HepG2 (cell line): ENCODE measurements around the gene UFSP2. TPM values are rescaled to one million over a fixed set of nuclear protein-coding genes. Genes with fewer than 3 reads are reported as not detected.

Experiments used
- ATAC-seq: fragments of 200-7000 bp; cut with Tn5 transposase; 3 replicates; pipeline ENCODE4 v1.9.1; 2020; ENCODE audit warnings: mild to moderate bottlenecking, moderate library complexity
- BruUV-seq: library from RNA; stranded (reverse); fragments of 400-500 nt; replicated peaks from 2 replicates; lab custom pipeline; 2021; lab: Mats Ljungman, UMichigan
- CTCF ChIA-PET: fragments of 300-600 bp; formaldehyde crosslinking; extraction: SDS; loops from one replicate; lab custom pipeline; 2021; ENCODE audit warnings: low total read pairs, inconsistent platforms, low intra/inter-chr PET ratio; lab: Yijun Ruan, JAX
- POLR2A ChIA-PET: fragments of 350-600 bp; sonication (Branson Sonifier 250); formaldehyde crosslinking; loops from one replicate; lab custom pipeline; 2020; ENCODE audit warnings: antibody characterized with exemption, inconsistent platforms; lab: Yijun Ruan, JAX
- DNase-seq: peaks from one replicate; pipeline ENCODE4 v3.0.0-alpha.2; 2015; ENCODE audit warnings: low spot score
- FAIRE-seq: peaks from 3 replicates; lab custom pipeline; 2011; peaks lifted over from hg19 to GRCh38; lab: Jason Lieb, UNC
- H2AFZ ChIP-seq: one replicate; pipeline ENCODE4 v1.6.1; 2011; ENCODE audit warnings: low read length, inconsistent platforms
- H3K27ac ChIP-seq: fragments of 300-600 bp; 3 replicates; pipeline ENCODE4 v1.8.0; 2011; ENCODE audit warnings: mixed run types, mild to moderate bottlenecking, mixed read lengths, low read length, inconsistent platforms; ENCODE audit not compliant: insufficient read depth; ENCODE audit errors: extremely low read length
- H3K27me3 ChIP-seq, 2 experiments: fragments of 200-600 bp in 1 of 2; 2 replicates in 1 of 2; 3 replicates in 1 of 2; pipeline versions ENCODE4 v1.6.0 to v1.8.0; 2011; ENCODE audit warnings: low read length in 2 of 2, mild to moderate bottlenecking in 2 of 2, moderate library complexity in 2 of 2, inconsistent platforms in 1 of 2; ENCODE audit not compliant: insufficient read depth in 2 of 2, control insufficient read depth in 1 of 2
- H3K36me3 ChIP-seq, 2 experiments: fragments of 200-600 bp in 1 of 2; replicated peaks in 1 of 2; 2 replicates in 1 of 2; 3 replicates in 1 of 2; pipeline versions ENCODE4 v1.5.1 to v1.8.0; 2011; ENCODE audit warnings: low read length in 2 of 2, inconsistent platforms in 1 of 2; ENCODE audit not compliant: insufficient read depth in 2 of 2, control insufficient read depth in 1 of 2
- H3K4me1 ChIP-seq: 2 replicates; pipeline ENCODE4 v1.5.1; 2012; ENCODE audit warnings: low read length, inconsistent platforms; ENCODE audit not compliant: insufficient read depth
- H3K4me2 ChIP-seq: 2 replicates; pipeline ENCODE4 v1.6.0; 2011; ENCODE audit warnings: low read depth, low read length, inconsistent platforms
- H3K4me3 ChIP-seq, 3 experiments: fragments of 200-600 bp in 1 of 3; sonication (generic), shearing (Covaris generic) in 1 of 3; replicated peaks in 1 of 3; 2 replicates each; pipeline ENCODE4 v1.5.1; 2011 to 2016; ENCODE audit warnings: low read length in 3 of 3, inconsistent platforms in 2 of 3, low read depth in 2 of 3, mild to moderate bottlenecking in 2 of 3, control low read depth in 1 of 3, mixed read lengths in 1 of 3; ENCODE audit not compliant: insufficient read depth in 1 of 3
- H3K79me2 ChIP-seq: one replicate; pipeline ENCODE4 v1.6.1; 2011; ENCODE audit warnings: low read length, inconsistent platforms; ENCODE audit not compliant: insufficient read depth
- H3K9ac ChIP-seq: 2 replicates; pipeline ENCODE4 v1.6.0; 2011; ENCODE audit warnings: mild to moderate bottlenecking, low read depth, low read length, inconsistent platforms; ENCODE audit not compliant: insufficient read depth
- H3K9me3 ChIP-seq: 2 replicates; pipeline ENCODE4 v1.5.1; 2012; ENCODE audit warnings: mild to moderate bottlenecking, low read length
- H4K20me1 ChIP-seq: 2 replicates; pipeline ENCODE4 v1.6.0; 2011; ENCODE audit warnings: inconsistent platforms, mild to moderate bottlenecking, low read length, moderate library complexity; ENCODE audit not compliant: insufficient read depth
- ARNT2 ChIP-seq: sonication (generic); formaldehyde crosslinking; IDR thresholded peaks from 2 replicates; pipeline ENCODE4 v1.8.0; 2022; ENCODE audit warnings: mild to moderate bottlenecking, low read depth, missing genetic modification reagents, moderate library complexity
- NFAT5 ChIP-seq: sonication (generic); formaldehyde crosslinking; IDR thresholded peaks from 2 replicates; pipeline ENCODE4 v1.4.0; 2020; ENCODE audit warnings: missing genetic modification reagents
- POGZ ChIP-seq: sonication (generic); formaldehyde crosslinking; IDR thresholded peaks from 2 replicates; pipeline ENCODE4 v1.4.0; 2020; ENCODE audit warnings: mild to moderate bottlenecking, missing genetic modification reagents
- POLR2G ChIP-seq: fragments of 200-400 bp; formaldehyde crosslinking; IDR thresholded peaks from 2 replicates; pipeline ENCODE4 v1.6.1; 2018; ENCODE audit warnings: mild to moderate bottlenecking, low read depth, low read length, moderate library complexity
- RAD21 ChIP-seq: fragments of 450-650 bp; formaldehyde crosslinking; IDR thresholded peaks from 2 replicates; pipeline ENCODE4 v1.5.0; 2020; ENCODE audit warnings: mild to moderate bottlenecking
- SALL2 ChIP-seq: sonication (generic); formaldehyde crosslinking; IDR thresholded peaks from 2 replicates; pipeline ENCODE4 v1.8.1; 2023; ENCODE audit warnings: mild to moderate bottlenecking, missing genetic modification reagents, inconsistent platforms
- SCMH1 ChIP-seq: sonication (generic); formaldehyde crosslinking; IDR thresholded peaks from 2 replicates; pipeline ENCODE4 v1.9.0; 2021; ENCODE audit warnings: missing genetic modification reagents, mild to moderate bottlenecking, borderline replicate concordance
- YY1 ChIP-seq: IDR thresholded peaks from 2 replicates; pipeline ENCODE4 v1.6.1; 2011; ENCODE audit warnings: low read length, low read depth, moderate library complexity, mild to moderate bottlenecking; ENCODE audit not compliant: insufficient read depth, insufficient replicate concordance
- ZBTB7B ChIP-seq: sonication (generic); formaldehyde crosslinking; IDR thresholded peaks from 2 replicates; pipeline ENCODE4 v1.4.0; 2020; ENCODE audit warnings: missing genetic modification reagents
- ZNF207 ChIP-seq: fragments of 450-650 bp; IDR thresholded peaks from 2 replicates; pipeline ENCODE4 v1.6.1; 2016; ENCODE audit warnings: antibody characterized with exemption, borderline replicate concordance
- ZNF3 ChIP-seq: IDR thresholded peaks from 2 replicates; pipeline ENCODE4 v1.7.0; 2017; ENCODE audit warnings: inconsistent platforms
- ZNF333 ChIP-seq: sonication (generic); formaldehyde crosslinking; IDR thresholded peaks from 2 replicates; pipeline ENCODE4 v1.4.0; 2020; ENCODE audit warnings: mild to moderate bottlenecking, missing genetic modification reagents, borderline replicate concordance
- ZNF335 ChIP-seq: sonication (generic); formaldehyde crosslinking; IDR thresholded peaks from 2 replicates; pipeline ENCODE4 v1.4.0; 2020; ENCODE audit warnings: missing genetic modification reagents
- WGBS: methylation state at CpG from one replicate; pipeline ENCODE4 v1.1.6; 2017; ENCODE audit warnings: low lambda C conversion rate; 5-methylcytosine and 5-hydroxymethylcytosine counted together
- in situ Hi-C: cut with HindIII; loops from 2 replicates; pipeline ENCODE4 v1.10.0; 2017; ENCODE audit warnings: low pct_unique_long_range_greater_than_20kb; ENCODE audit not compliant: extremely low pct_ligation_motif_present
- intact Hi-C: fragments of 100-400 bp; cut with micrococcal nuclease; formaldehyde crosslinking; loops from one replicate; pipeline ENCODE4 v1.10.0; 2022; ENCODE audit not compliant: unreplicated experiment
- polyA plus RNA-seq, 8 experiments: library from polyadenylated mRNA; depleted of rRNA in 3 of 8; stranded (reverse) in 7 of 8; unstranded in 1 of 8; fragments of >200 nt; fragmentation: Illumina TruSeq in 4 of 8; extraction: Trizol in 4 of 8; gene quantifications; 2 replicates each; pipeline versions ENCODE4 v1.2.1 to v1.2.3, GENCODE V29; 2011 to 2016; ENCODE audit warnings: low read depth in 4 of 8, missing spikeins in 1 of 8, mixed read lengths in 1 of 8; ENCODE audit not compliant: insufficient read depth in 1 of 8
- total RNA-seq, 5 experiments: library from RNA; depleted of rRNA; stranded (reverse); fragments of >200 nt; fragmentation: Illumina TruSeq; extraction: Trizol; gene quantifications; 2 replicates each; pipeline ENCODE4 v1.2.3, GENCODE V29; 2016; ENCODE audit warnings: low read depth in 1 of 5
- TF ChIP-seq, protein P1 (sequence below): sonication (generic); formaldehyde crosslinking; IDR thresholded peaks from 2 replicates; pipeline ENCODE4 v1.4.0; 2020; ENCODE audit warnings: mild to moderate bottlenecking, missing genetic modification reagents
- TF ChIP-seq, protein P2 (sequence below): sonication (generic); formaldehyde crosslinking; IDR thresholded peaks from 2 replicates; pipeline ENCODE4 v1.4.0; 2020; ENCODE audit warnings: mild to moderate bottlenecking, missing genetic modification reagents

UFSP2 gene
- total and polyA plus RNA-seq, 2 of the 13 experiments (the other 11 are each of a cell fraction or from before 2014, with no cell fraction given) = 24.1 to 32.3 TPM

DNA sequence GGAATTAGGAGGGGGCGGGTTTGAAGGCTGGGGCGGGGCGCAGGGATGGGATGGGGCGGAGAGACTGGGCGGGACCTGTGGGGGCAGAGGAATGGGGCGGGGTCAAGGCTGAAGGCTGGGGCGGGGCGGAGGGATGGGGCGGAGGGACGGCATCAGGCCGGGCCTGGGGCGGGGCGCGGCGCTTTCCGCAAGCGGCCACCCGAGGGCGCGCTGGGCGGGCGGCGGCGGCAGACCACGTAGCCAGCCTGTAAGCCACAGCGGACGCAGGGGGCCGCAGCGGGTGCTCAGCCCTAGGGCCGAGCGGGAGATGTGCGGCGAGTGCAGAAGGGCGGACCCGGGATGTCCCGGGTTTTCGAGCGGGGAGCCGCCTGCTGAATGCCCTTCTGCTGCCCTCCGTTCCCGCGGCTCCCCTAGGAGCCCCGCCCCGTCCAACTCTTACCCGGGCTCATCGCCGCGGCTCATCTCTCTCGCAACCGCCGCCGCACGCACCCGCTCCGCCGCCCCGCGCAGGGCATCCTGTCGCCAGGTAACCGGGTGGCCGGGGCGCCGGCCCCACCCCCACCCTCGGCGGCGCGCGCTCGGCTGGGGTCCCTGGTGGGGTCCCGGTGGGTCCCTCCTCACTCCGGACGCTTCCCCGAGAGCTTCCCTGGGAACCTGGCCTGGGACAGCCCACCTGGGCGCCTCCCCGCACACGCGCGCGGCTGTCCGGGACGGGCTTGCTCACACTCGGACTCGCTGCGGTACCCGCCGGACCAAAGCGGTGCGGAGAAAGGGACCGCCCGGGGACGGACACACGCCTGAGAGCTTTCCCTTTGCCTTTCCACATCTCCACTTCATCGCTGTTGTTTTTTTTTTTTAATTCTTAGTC is 45.7 kb upstream of the UFSP2 start, which contains the start of gene CCDC110:
Gene CCDC110 (minus strand): TSS at position 499 of the 868 bp plus-strand sequence. CDS start 50 bp downstream, at position 449.
- Histone ChIP-seq H4K20me1 (no peaks in the 10 kb centered on the region), H2AFZ (peak within 1 kb of the TSS; percentile 72), H3K27me3 (peaks cover 0 to 54% of the 10 kb centered on the region in 2 experiments; a peak in 3 of 5 replicates), H3K9ac (peak within 1 kb of the TSS; percentile 72), H3K4me2 (peak within 1 kb of the TSS; percentile 98), H3K4me1 (peaks cover 12% of the 10 kb centered on the region), H3K4me3 (peak within 1 kb of the TSS; percentile 61 to 81 (median 73)), H3K79me2 (no peaks in the 10 kb centered on the region), H3K9me3 (no peaks in the 10 kb centered on the region), H3K27ac (no peak within 1 kb of the TSS), H3K36me3 (no peaks in the 10 kb centered on the region)
- DNase-seq (peak; percentile 50), ATAC-seq (peak; percentile 96), FAIRE-seq (no peak)
- in situ Hi-C loops (loop anchor here (25.0 kb wide), 1 partner anchor 566 kb away; no protein-coding TSS in a partner anchor), intact Hi-C loops (loop anchor here (1.0 to 5.0 kb wide), 3 partner anchors 41 to 567 kb away; no protein-coding TSS in a partner anchor)
- ChIA-PET POLR2A (no interaction called here), CTCF (interaction anchor here (3.2 kb wide), 1 partner anchor 126 kb away, joined by 31 read pairs; no protein-coding TSS in a partner anchor)
- 1% methylated on average over 19 of the region's 93 CpGs for WGBS
- BruUV-seq = no TSS peak
- peak; percentile 31 for TF ChIP-seq YY1
- 0 out of 2 replicates have a peak, but pooled peaks have one; percentile 32 for TF ChIP-seq ZNF333 (CRISPR knock-in tag)
- 0 out of 2 replicates have a peak, but pooled peaks have one; percentile 16 for TF ChIP-seq ZNF3
- TF ChIP-seq POLR2G = no peak
- TF ChIP-seq, protein P1, sequence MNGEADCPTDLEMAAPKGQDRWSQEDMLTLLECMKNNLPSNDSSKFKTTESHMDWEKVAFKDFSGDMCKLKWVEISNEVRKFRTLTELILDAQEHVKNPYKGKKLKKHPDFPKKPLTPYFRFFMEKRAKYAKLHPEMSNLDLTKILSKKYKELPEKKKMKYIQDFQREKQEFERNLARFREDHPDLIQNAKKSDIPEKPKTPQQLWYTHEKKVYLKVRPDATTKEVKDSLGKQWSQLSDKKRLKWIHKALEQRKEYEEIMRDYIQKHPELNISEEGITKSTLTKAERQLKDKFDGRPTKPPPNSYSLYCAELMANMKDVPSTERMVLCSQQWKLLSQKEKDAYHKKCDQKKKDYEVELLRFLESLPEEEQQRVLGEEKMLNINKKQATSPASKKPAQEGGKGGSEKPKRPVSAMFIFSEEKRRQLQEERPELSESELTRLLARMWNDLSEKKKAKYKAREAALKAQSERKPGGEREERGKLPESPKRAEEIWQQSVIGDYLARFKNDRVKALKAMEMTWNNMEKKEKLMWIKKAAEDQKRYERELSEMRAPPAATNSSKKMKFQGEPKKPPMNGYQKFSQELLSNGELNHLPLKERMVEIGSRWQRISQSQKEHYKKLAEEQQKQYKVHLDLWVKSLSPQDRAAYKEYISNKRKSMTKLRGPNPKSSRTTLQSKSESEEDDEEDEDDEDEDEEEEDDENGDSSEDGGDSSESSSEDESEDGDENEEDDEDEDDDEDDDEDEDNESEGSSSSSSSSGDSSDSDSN (CRISPR knock-in tag) = peak; percentile 51; the same call in 1 of the 2 replicates
- TF ChIP-seq POGZ (CRISPR knock-in tag) = no peak
- TF ChIP-seq ZBTB7B = no peak
- no peak for TF ChIP-seq ZNF335 (CRISPR knock-in tag)
- TF ChIP-seq ZNF207 = no peak
- peak; percentile 93 for TF ChIP-seq RAD21 (CRISPR knock-in tag)
- no peak for TF ChIP-seq SALL2 (CRISPR knock-in tag)
- no peak for TF ChIP-seq SCMH1
- 0 out of 2 replicates have a peak, but pooled peaks have one; percentile 64 for TF ChIP-seq ARNT2
- TF ChIP-seq, protein P2, sequence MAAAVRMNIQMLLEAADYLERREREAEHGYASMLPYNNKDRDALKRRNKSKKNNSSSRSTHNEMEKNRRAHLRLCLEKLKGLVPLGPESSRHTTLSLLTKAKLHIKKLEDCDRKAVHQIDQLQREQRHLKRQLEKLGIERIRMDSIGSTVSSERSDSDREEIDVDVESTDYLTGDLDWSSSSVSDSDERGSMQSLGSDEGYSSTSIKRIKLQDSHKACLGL (CRISPR knock-in tag) = 0 out of 2 replicates have a peak, but pooled peaks have one; percentile 12
- peak; percentile 32; the same call in 1 of the 2 replicates for TF ChIP-seq NFAT5 (CRISPR knock-in tag)
